OCI-LY1 (cell line): ENCODE data around the gene KCNC4.
A peak's percentile ranks its signal among the peaks of the same experiment; 100 is the strongest.

Source experiments
- H2AFZ ChIP-seq: fragments of 200-600 bp; sonication (generic), shearing (Covaris generic); 2 replicates; pipeline ENCODE4 v1.6.0; 2014; ENCODE audit warnings: antibody characterized with exemption, mild to moderate bottlenecking, low read length
- H3F3A ChIP-seq: fragments of 200-600 bp; sonication (generic), shearing (Covaris generic); 2 replicates; pipeline ENCODE4 v1.6.0; 2014; ENCODE audit warnings: mild to moderate bottlenecking, antibody characterized with exemption, low read length, moderate library complexity; ENCODE audit not compliant: insufficient read depth
- H3K27ac ChIP-seq: fragments of 200-600 bp; sonication (generic); 2 replicates; pipeline ENCODE4 v1.5.1; 2014; ENCODE audit warnings: low read length, mixed run types, mild to moderate bottlenecking, low read depth; ENCODE audit not compliant: poor library complexity, severe bottlenecking
- H3K27me3 ChIP-seq: fragments of 200-600 bp; sonication (generic); 2 replicates; pipeline ENCODE4 v1.6.0; 2014; ENCODE audit warnings: antibody characterized with exemption, mild to moderate bottlenecking, low read length, moderate library complexity; ENCODE audit not compliant: insufficient read depth
- H3K36me3 ChIP-seq: fragments of 200-600 bp; sonication (generic); 2 replicates; pipeline ENCODE4 v1.6.1; 2014; ENCODE audit warnings: mild to moderate bottlenecking, antibody characterized with exemption, low read length, moderate library complexity, mixed read lengths; ENCODE audit not compliant: insufficient read depth
- H3K4me1 ChIP-seq: fragments of 200-600 bp; sonication (generic); 2 replicates; pipeline ENCODE4 v1.5.1; 2014; ENCODE audit warnings: mild to moderate bottlenecking, low read length, moderate library complexity; ENCODE audit not compliant: insufficient read depth, severe bottlenecking
- H3K4me2 ChIP-seq: fragments of 200-600 bp; sonication (generic), shearing (Covaris generic); 2 replicates; pipeline ENCODE4 v1.6.1; 2014; ENCODE audit warnings: low read length
- H3K4me3 ChIP-seq: fragments of 200-600 bp; sonication (generic); 2 replicates; pipeline ENCODE4 v1.5.1; 2014; ENCODE audit warnings: low read length, low read depth, mild to moderate bottlenecking, mixed read lengths; ENCODE audit not compliant: poor library complexity, severe bottlenecking
- H3K79me2 ChIP-seq: fragments of 200-600 bp; shearing (Covaris generic); 2 replicates; pipeline ENCODE4 v1.6.1; 2016; ENCODE audit warnings: mixed run types, low read length, mixed read lengths; ENCODE audit not compliant: insufficient read depth
- H3K9ac ChIP-seq: fragments of 200-600 bp; sonication (generic), shearing (Covaris generic); 2 replicates; pipeline ENCODE4 v1.6.1; 2014; ENCODE audit warnings: mild to moderate bottlenecking, low read length, mixed read lengths
- H3K9me2 ChIP-seq: fragments of 200-600 bp; sonication (generic), shearing (Covaris generic); 2 replicates; pipeline ENCODE4 v1.6.1; 2014; ENCODE audit warnings: low read depth, mild to moderate bottlenecking, low read length, mixed read lengths
- H3K9me3 ChIP-seq: fragments of 200-600 bp; shearing (Covaris generic); 2 replicates; pipeline ENCODE4 v1.6.1; 2014; ENCODE audit warnings: low read length, mixed read lengths
- H4K20me1 ChIP-seq: fragments of 200-600 bp; sonication (generic), shearing (Covaris generic); 2 replicates; pipeline ENCODE4 v1.6.0; 2016; ENCODE audit warnings: mild to moderate bottlenecking, low read length; ENCODE audit not compliant: insufficient read depth
- EZH2 ChIP-seq: fragments of 200-600 bp; sonication (generic), shearing (Covaris generic); IDR thresholded peaks from 2 replicates; pipeline ENCODE4 v1.8.0; 2017; ENCODE audit warnings: borderline replicate concordance, mixed run types, mild to moderate bottlenecking, antibody characterized with exemption, low read length, moderate library complexity, mixed read lengths
- TF ChIP-seq, protein P1 (sequence below): fragments of 200-600 bp; sonication (generic), shearing (Covaris generic); IDR thresholded peaks from 2 replicates; pipeline ENCODE4 v1.5.1; 2017; ENCODE audit warnings: mild to moderate bottlenecking, antibody characterized with exemption, low read length, moderate library complexity, mixed read lengths

KCNC4 gene

DNA sequence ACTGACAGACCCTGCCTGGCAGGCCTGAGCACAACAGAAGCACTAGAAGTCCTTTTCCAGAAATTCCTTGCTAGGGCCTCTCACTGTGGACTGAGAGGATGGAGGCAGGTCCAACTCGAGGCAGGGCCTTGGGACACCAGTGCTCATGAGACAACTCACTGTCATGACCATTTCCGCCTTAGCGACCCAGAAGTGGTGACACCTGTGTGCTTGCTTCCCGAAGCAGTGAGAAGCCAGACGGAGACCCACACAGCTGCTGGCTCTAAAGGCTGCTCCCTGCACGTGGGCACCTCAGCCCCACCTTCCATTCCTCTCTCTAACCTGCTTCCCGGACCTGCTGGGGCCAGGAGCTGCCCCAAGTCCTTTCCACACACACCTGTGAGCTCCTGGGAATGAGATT lies 33.0 kb downstream of the KCNC4 start:
- Histone ChIP-seq H3F3A (no peaks in the 10 kb centered on the region), H3K4me3 (no peak overlapping the region), H3K27me3 (no peaks in the 10 kb centered on the region), H3K9ac (no peak overlapping the region), H3K9me2 (no peaks in the 10 kb centered on the region), H2AFZ (no peak overlapping the region), H3K4me2 (peak overlapping the region; percentile 40; the same call in 1 of the 2 replicates), H3K27ac (no peak overlapping the region), H3K9me3 (no peaks in the 10 kb centered on the region), H3K79me2 (no peaks in the 10 kb centered on the region), H4K20me1 (no peaks in the 10 kb centered on the region), H3K4me1 (peaks cover 13% of the 10 kb centered on the region), H3K36me3 (no peaks in the 10 kb centered on the region)
- TF ChIP-seq EZH2: no peak
- TF ChIP-seq, protein P1, sequence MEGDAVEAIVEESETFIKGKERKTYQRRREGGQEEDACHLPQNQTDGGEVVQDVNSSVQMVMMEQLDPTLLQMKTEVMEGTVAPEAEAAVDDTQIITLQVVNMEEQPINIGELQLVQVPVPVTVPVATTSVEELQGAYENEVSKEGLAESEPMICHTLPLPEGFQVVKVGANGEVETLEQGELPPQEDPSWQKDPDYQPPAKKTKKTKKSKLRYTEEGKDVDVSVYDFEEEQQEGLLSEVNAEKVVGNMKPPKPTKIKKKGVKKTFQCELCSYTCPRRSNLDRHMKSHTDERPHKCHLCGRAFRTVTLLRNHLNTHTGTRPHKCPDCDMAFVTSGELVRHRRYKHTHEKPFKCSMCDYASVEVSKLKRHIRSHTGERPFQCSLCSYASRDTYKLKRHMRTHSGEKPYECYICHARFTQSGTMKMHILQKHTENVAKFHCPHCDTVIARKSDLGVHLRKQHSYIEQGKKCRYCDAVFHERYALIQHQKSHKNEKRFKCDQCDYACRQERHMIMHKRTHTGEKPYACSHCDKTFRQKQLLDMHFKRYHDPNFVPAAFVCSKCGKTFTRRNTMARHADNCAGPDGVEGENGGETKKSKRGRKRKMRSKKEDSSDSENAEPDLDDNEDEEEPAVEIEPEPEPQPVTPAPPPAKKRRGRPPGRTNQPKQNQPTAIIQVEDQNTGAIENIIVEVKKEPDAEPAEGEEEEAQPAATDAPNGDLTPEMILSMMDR: no peak

DNA sequence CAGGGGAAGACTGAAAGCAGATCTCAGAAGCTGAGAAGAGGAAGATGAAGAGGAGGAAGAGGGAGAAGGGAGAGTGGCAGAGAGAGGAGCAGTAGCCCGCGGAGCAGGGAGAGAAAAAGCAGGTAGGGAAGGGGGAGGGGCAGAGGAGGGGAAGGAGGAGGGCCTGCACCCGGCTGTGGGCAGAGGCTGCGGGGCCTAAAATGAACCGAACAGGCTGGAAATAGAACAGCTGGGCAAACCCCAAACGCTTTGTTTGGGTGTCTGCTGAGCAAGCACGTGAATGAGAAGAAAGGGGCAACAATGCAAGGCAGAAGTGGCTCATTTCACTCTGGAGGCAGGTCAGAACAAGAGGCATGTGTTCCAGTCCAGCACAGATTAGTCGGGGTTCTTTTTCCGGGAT lies 33.5 kb downstream of the KCNC4 start:
- Histone ChIP-seq H3K27me3 (no peaks in the 10 kb centered on the region), H3K4me2 (peak overlapping the region; percentile 40; the same call in 1 of the 2 replicates), H3K79me2 (no peaks in the 10 kb centered on the region), H3K4me3 (no peak overlapping the region), H3K27ac (no peak overlapping the region), H3K4me1 (peaks cover 13% of the 10 kb centered on the region), H3K9ac (no peak overlapping the region), H2AFZ (no peak overlapping the region), H3K36me3 (no peaks in the 10 kb centered on the region), H4K20me1 (no peaks in the 10 kb centered on the region), H3F3A (no peaks in the 10 kb centered on the region), H3K9me3 (no peaks in the 10 kb centered on the region), H3K9me2 (no peaks in the 10 kb centered on the region)
- TF ChIP-seq, protein P1: no peak
- no peak for TF ChIP-seq EZH2

DNA sequence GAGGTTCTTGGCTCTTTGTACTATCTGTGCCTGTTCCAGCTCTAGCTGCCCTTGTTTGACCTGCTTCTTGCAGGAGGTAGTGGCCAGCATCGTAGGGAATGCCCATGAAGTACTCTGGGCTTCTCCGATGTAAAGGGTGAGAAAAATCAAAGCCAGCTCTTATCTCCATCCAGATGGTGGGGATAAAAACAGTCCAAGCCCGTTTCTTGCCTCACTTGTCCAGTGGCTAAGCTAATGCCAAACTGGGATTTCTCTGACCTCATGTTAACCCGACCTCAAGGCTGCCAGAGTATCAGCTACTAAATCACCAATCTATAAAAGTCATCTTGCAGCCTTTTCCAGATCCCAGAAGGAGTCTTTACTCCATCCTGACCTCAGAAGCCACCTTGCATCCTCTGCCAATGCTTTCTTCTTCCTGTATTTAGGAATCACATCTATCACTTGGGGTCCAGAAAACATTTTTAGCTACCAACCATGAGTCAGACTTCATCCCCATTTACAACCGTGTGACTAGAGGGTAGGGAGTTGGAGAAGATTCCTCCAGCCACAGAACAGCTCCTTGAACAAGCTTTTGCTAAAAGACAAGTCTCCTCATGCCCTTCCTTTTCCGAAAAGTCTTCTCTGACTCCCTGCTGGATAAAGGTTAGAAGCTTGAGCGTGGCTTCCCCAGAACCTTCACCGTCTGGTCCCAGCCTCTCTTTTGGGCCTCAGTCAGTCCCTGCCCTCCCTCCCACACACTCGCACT lies 35.9 kb downstream of the KCNC4 start:
- H3K36me3 ChIP-seq: no peaks in the 10 kb centered on the region
- TF ChIP-seq, protein P1: no peak
- TF ChIP-seq EZH2: no peak
- H3K79me2 ChIP-seq: no peaks in the 10 kb centered on the region
- H3K27me3 ChIP-seq: no peaks in the 10 kb centered on the region; the same call in 1 of the 2 replicates
- no peak overlapping the region for H2AFZ ChIP-seq
- H3K9me3 ChIP-seq: no peaks in the 10 kb centered on the region
- no peaks in the 10 kb centered on the region for H3K9me2 ChIP-seq
- H4K20me1 ChIP-seq: no peaks in the 10 kb centered on the region
- H3K4me1 ChIP-seq: peaks cover 13% of the 10 kb centered on the region
- H3K4me2 ChIP-seq: no peak overlapping the region
- H3K4me3 ChIP-seq: no peak overlapping the region
- H3K27ac ChIP-seq: no peak overlapping the region
- H3F3A ChIP-seq: no peaks in the 10 kb centered on the region
- H3K9ac ChIP-seq: no peak overlapping the region
